Endodermal cell (in vitro differentiated cells): Measurements from ENCODE around the gene CEP57L1. TPM values are rescaled to one million over a fixed set of nuclear protein-coding genes. Genes with fewer than 3 reads are reported as not detected.

Experiments used
- DNase-seq: peaks from one replicate; pipeline ENCODE4 v3.0.0-alpha.2; 2017
- H3K27ac ChIP-seq: 2 replicates; pipeline ENCODE4 v1.5.1; 2013; ENCODE audit warnings: mild to moderate bottlenecking, low read depth, low read length, moderate library complexity
- H3K27me3 ChIP-seq: 2 replicates; pipeline ENCODE4 v1.6.1; 2013; ENCODE audit warnings: mild to moderate bottlenecking, low read length, moderate library complexity; ENCODE audit not compliant: insufficient read depth, control insufficient read depth, poor library complexity, severe bottlenecking
- H3K36me3 ChIP-seq: 2 replicates; pipeline ENCODE4 v1.7.0; 2013; ENCODE audit warnings: mild to moderate bottlenecking, low read length, moderate library complexity; ENCODE audit not compliant: control insufficient read depth, insufficient read depth
- H3K4me1 ChIP-seq: one replicate; pipeline ENCODE4 v1.7.0; 2013; ENCODE audit warnings: low read length; ENCODE audit not compliant: control insufficient read depth, insufficient read depth
- H3K4me3 ChIP-seq: 2 replicates; pipeline ENCODE4 v1.5.1; 2013; ENCODE audit warnings: mild to moderate bottlenecking, low read length, moderate library complexity
- H3K9ac ChIP-seq: 2 replicates; pipeline ENCODE4 v1.6.1; 2013; ENCODE audit warnings: mild to moderate bottlenecking, low read length, moderate library complexity; ENCODE audit not compliant: poor library complexity, severe bottlenecking; ENCODE audit errors: extremely low read depth
- H3K9me3 ChIP-seq: 2 replicates; pipeline ENCODE4 v1.6.1; 2013; ENCODE audit warnings: mild to moderate bottlenecking, low read length, moderate library complexity; ENCODE audit not compliant: control insufficient read depth
- H3K27ac Mint-ChIP-seq: 2 replicates; pipeline ENCODE4 v1.8.0; 2020; ENCODE audit warnings: mixed read lengths
- H3K27me3 Mint-ChIP-seq: 2 replicates; pipeline ENCODE4 v1.8.0; 2021; ENCODE audit warnings: mild to moderate bottlenecking, mixed read lengths; ENCODE audit not compliant: insufficient read depth
- H3K36me3 Mint-ChIP-seq: 2 replicates; pipeline ENCODE4 v1.8.0; 2020; ENCODE audit warnings: low read depth, mixed read lengths
- H3K4me1 Mint-ChIP-seq: 2 replicates; pipeline ENCODE4 v1.8.0; 2020; ENCODE audit warnings: mixed read lengths
- H3K4me3 Mint-ChIP-seq: 2 replicates; pipeline ENCODE4 v1.8.0; 2020; ENCODE audit warnings: mild to moderate bottlenecking, moderate library complexity, mixed read lengths
- H3K9me3 Mint-ChIP-seq: 2 replicates; pipeline ENCODE4 v1.8.0; 2020; ENCODE audit warnings: mild to moderate bottlenecking, mixed read lengths
- WGBS, 2 experiments: methylation state at CpG; one replicate each; pipeline versions ENCODE4 v1.1.5 to v1.1.7; 2013; ENCODE audit warnings: missing lambda C conversion rate in 2 of 2, mixed read lengths in 1 of 2; ENCODE audit not compliant: insufficient coverage in 1 of 2, insufficient read length in 1 of 2; 5-methylcytosine and 5-hydroxymethylcytosine counted together
- total RNA-seq, 2 donors: library from RNA; stranded (reverse); fragmentation: NEBNext Ultra II Directional in 1 of 2; extraction: Animal tissue kit (Norgen Biotek cat#: 25700) in 1 of 2; gene quantifications; 2 replicates in 1 of 2; 3 replicates in 1 of 2; pipeline ENCODE4 v1.2.1, GENCODE V29; 2021
- TF ChIP-seq, protein P1 (sequence below): fragments of 200-600 bp; sonication (generic); conservative IDR thresholded peaks from 2 replicates; pipeline ENCODE4 v1.5.0; 2021; ENCODE audit warnings: antibody characterized with exemption, mild to moderate bottlenecking

CEP57L1 gene
- total RNA-seq, 2 donors from 2014 or later = 8.4 to 17.6 TPM

- Histone ChIP-seq H3K9ac (no peak overlapping the region), H3K27me3 (no peaks in the 10 kb centered on the region), H3K36me3 (no peaks in the 10 kb centered on the region), H3K9me3 (no peaks in the 10 kb centered on the region), H3K27ac (no peak overlapping the region), H3K4me3 (no peak overlapping the region), H3K4me1 (no peaks in the 10 kb centered on the region)
- Mint-ChIP-seq H3K4me3 (no peak overlapping the region), H3K36me3 (no peaks in the 10 kb centered on the region), H3K27ac (no peak overlapping the region), H3K9me3 (no peaks in the 10 kb centered on the region), H3K4me1 (peaks cover 9% of the 10 kb centered on the region), H3K27me3 (no peaks in the 10 kb centered on the region)
- TF ChIP-seq, protein P1, sequence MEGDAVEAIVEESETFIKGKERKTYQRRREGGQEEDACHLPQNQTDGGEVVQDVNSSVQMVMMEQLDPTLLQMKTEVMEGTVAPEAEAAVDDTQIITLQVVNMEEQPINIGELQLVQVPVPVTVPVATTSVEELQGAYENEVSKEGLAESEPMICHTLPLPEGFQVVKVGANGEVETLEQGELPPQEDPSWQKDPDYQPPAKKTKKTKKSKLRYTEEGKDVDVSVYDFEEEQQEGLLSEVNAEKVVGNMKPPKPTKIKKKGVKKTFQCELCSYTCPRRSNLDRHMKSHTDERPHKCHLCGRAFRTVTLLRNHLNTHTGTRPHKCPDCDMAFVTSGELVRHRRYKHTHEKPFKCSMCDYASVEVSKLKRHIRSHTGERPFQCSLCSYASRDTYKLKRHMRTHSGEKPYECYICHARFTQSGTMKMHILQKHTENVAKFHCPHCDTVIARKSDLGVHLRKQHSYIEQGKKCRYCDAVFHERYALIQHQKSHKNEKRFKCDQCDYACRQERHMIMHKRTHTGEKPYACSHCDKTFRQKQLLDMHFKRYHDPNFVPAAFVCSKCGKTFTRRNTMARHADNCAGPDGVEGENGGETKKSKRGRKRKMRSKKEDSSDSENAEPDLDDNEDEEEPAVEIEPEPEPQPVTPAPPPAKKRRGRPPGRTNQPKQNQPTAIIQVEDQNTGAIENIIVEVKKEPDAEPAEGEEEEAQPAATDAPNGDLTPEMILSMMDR = no peak
- 88 to 93% methylated on average over 4 to 5 of the region's 5 CpGs for WGBS, 2 experiments
- no peak for DNase-seq
Observed at GRCh38 chr6:109117346-109118035, 22.2 kb downstream of the CEP57L1 start.

- H3K27me3 Mint-ChIP-seq = no peaks in the 10 kb centered on the region
- H3K36me3 Mint-ChIP-seq = no peaks in the 10 kb centered on the region
- Histone ChIP-seq H3K4me3 (no peak overlapping the region), H3K27ac (no peak overlapping the region), H3K9me3 (no peaks in the 10 kb centered on the region), H3K36me3 (no peaks in the 10 kb centered on the region), H3K9ac (no peak overlapping the region), H3K27me3 (no peaks in the 10 kb centered on the region), H3K4me1 (no peaks in the 10 kb centered on the region)
- WGBS, 2 experiments = 95 to 96% methylated on average over 5 of the region's 5 CpGs
- TF ChIP-seq, protein P1 = no peak
- no peak for DNase-seq
- peaks cover 9% of the 10 kb centered on the region for H3K4me1 Mint-ChIP-seq
- no peaks in the 10 kb centered on the region for H3K9me3 Mint-ChIP-seq
- H3K27ac Mint-ChIP-seq = no peak overlapping the region
- H3K4me3 Mint-ChIP-seq = no peak overlapping the region
Observed at GRCh38 chr6:109118337-109118736, 23.0 kb downstream of the CEP57L1 start.

DNA sequence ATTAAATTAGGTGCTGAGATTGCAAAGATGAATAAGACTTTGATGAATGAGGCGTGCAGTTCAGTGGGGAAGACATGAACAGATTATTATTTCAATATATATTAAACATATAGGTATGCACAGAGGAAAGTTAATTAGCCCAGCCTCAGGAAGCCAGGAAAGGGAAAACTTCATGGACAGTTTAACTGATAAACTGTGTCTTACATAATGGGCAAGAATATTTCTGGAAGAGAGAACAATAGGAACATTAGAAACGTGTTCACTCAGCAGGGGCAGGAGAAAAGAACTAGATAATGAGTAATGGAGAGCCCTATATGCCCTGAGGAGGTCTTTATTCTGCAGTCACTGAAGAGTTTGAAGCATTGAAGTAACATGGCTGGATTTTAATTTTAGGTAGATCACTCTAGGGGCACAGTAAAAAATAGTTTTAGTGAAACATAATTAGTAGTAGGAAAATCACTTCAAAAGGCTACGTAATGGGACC is 23.6 kb downstream of the CEP57L1 start:
- 78 to 83% methylated on average over 2 to 3 of the region's 3 CpGs for WGBS, 2 experiments
- Histone ChIP-seq H3K27ac (no peak overlapping the region), H3K9me3 (no peaks in the 10 kb centered on the region), H3K4me1 (no peaks in the 10 kb centered on the region), H3K9ac (no peak overlapping the region), H3K36me3 (no peaks in the 10 kb centered on the region), H3K27me3 (no peaks in the 10 kb centered on the region), H3K4me3 (no peak overlapping the region)
- DNase-seq = no peak
- H3K4me1 Mint-ChIP-seq = peaks cover 9% of the 10 kb centered on the region
- TF ChIP-seq, protein P1 = no peak
- H3K4me3 Mint-ChIP-seq = no peak overlapping the region
- H3K27me3 Mint-ChIP-seq = no peaks in the 10 kb centered on the region
- H3K36me3 Mint-ChIP-seq = no peaks in the 10 kb centered on the region
- H3K27ac Mint-ChIP-seq = no peak overlapping the region
- H3K9me3 Mint-ChIP-seq = no peaks in the 10 kb centered on the region
